T-helper 1 cell (primary cell): Measurements from ENCODE around the gene MEG3.

ENCODE experiments used
- DNase-seq, 5 donors: peaks; one replicate each; pipeline ENCODE4 v3.0.0-alpha.2; 2012 to 2020

MEG3 gene

DNA sequence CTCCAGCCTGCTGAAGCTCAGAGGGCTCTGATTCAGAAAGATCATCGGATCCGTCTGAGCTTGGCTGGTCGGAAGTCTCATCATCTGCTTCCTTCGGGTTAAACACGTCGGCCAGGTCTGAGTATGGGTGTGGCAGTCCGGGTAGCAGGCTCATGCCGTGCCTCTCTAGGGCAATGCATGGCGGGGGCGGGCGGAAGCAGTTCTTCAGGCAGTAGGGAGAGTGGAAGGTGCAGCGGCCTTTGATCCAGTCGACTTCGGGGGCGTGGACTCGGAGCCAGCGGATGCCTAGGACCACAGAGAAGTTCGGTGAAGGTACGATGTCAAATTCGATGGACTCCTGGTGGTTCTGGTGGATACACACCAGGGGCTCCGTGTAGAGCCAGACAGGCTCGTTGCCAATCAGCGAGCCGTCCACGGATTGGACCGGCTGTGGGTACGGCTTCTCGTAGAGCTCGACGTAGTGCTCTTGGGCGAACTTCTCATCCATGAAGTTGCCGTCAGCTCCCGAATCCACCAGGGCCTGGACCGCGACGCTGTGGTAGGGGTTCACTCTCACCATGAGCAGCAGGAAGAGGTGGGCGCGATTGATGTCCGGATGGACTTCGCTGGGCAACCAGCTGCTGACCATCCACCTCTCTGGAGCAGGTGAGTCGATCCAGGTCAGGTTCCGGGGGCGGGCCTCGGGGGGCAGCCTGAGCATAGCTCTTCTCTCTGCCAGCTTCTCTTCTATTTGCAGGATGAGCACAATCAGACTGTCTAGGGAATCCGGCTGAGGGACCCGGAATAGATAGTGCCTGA, 57.3 kb downstream of the MEG3 start:
- DNase-seq = no peak

DNA sequence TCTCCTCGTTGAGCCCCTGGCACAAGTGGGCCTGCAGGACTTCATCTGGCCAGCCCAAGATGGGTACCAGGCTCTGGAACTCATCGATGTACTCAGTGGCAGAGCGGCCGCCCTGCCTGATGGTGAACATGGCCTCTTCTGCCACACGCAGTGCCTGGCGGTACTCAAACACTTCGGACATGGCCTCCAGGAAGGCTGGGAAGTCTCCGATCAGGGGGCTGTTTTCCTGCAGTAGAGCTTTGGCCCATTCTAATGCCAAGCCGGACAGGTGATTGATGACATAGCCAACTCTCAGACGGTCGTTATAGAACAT, 57.8 kb downstream of the MEG3 start:
- DNase-seq = no peak

- no peak for DNase-seq
These were observed 58.5 kb downstream of the MEG3 start for GRCh38 chr14:100884456-100884855.

- no peak for DNase-seq
These were observed 59.3 kb downstream of the MEG3 start for GRCh38 chr14:100885196-100885595.

GRCh38 chr14:100885617-100886016, 59.7 kb downstream of the MEG3 start:
- DNase-seq = no peak

DNA sequence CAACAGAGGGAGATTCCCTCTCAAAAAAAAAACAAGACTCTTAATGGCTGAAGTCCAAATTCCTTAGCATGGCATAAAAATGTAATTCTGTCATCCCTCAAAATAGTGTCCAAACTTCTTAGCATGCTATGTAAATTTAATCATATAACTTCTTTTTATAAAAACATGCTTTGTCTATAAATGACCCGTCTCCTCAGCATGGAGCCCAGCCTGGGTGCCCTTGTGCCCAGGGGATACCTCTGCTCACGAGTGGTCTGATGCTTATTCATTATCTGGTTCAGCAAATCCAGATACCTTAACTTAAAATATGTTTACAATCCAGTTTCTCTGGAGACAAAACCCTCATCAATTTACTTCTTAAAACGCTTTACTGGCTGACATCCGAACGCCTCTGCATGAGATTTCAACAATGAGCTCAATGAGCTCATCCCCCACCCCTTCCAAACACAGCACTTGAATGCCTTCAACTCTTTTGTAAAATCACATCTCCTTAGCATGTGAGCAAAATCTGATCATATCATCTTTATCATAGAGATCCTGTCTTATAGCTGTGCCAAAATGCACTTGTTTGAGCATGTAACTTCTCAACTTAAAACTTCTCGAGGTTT, 61.9 kb downstream of the MEG3 start:
- DNase-seq = no peak

- no peak for DNase-seq
These were observed 62.9 kb downstream of the MEG3 start for GRCh38 chr14:100888789-100889315.

- no peak for DNase-seq
These were observed 63.7 kb downstream of the MEG3 start for GRCh38 chr14:100889641-100890040.

- DNase-seq = no peak
These were observed 64.3 kb downstream of the MEG3 start for GRCh38 chr14:100890061-100890850.

GRCh38 chr14:100891051-100891450, 65.1 kb downstream of the MEG3 start:
- no peak for DNase-seq

DNA sequence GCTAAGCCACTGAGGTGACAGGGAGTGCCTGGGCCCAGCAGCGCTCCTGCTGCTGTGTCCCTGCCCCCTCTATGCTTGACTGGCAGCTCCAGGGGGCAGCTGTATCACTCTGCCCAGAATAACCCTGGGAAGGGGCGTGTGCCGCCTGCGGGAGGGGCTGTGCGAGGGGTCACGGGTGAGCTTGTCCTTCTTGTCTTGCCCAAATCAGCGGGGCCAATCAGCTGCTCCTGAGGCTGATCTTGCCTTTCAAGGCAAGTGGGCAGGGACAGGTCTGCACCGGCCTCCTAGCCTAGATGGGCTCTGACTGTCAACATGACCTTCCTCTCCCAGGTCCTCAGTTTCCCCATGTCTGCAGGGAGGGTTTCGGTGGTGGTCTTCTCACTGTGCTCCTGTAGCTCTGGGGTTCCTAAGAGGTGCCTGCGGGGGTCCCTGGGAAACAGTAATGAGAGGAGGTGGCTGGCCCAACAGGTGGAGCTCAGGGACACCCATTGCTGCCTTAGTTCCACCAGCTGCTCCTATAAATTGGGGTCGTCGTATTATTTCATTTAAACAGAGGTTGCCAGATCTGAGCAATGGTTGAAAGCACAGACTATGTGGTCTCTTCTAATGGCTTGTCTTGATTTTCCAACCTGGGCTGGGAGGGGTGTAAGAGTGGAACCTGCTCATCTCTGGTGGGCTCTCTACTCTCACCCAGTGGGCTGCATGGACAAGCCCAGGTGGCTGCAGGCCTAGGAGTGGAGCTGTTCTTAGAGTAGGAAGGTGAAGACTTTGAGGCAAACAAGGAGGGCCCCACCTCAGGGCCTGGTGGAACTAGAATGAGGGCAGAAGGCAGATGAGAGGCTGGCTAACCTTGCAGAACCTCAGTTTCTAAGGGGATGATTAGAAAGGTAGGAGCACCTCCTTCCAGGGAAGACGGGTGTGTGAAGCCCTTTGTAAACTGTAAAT, 65.9 kb downstream of the MEG3 start:
- no peak for DNase-seq

- no peak for DNase-seq
These were observed 66.7 kb downstream of the MEG3 start for GRCh38 chr14:100892496-100893227.

DNA sequence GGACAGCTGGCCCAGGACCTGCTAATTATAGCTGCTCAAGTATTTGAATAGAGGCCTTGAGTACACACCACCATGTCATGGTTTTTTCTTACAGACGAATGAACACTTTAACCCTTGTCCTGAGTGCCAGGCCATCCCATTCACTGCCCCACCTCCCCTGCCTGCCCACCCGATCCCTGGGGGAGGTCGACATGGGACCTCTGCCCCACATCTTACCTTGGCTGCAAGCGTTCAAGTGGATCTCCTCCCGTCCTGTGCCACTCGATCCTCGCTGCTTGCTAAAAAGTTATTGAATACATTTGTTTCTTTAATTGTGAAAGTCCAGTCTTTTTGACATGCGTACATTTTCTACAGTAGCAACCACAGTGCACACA, 67.3 kb downstream of the MEG3 start:
- no peak for DNase-seq

DNA sequence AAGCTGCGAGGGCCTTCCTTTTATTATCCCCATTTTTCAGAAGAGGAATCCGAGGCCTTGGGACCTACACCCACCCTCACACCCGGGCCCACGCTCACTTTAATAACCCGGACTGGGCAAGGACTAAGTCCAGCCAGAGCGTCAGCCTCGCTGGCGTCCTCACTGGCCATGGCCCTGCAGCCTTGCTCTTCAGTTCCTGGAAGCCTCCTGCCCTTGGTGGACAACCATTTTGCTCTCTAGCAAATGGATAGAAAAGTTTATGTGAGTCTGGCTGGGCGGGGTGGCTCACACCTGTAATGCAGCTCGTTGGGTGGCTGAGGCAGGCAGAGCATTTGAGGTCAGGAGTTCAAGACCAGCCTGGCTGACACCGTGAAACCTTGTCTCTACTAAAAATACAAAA, 67.8 kb downstream of the MEG3 start:
- DNase-seq = no peak

DNA sequence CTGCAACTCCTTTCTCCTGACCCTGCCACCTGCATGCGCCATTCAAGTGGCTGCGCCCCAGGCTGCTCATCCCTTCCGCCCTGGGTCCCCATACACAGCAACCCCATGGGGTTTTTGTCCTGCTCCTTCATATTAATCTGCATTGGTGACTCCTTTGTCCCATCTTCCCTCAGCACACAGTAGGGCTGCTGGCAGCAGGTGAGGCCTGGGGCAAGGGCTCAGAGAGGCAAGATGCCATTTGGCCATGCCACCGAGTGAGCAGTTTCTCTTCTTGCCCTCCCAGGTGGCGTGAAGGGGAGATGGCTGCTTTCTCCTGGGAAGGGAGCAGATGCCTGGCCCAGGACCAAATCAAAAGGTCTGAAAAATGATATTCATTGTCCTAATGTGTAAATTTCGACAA, 68.5 kb downstream of the MEG3 start:
- no peak for DNase-seq

DNA sequence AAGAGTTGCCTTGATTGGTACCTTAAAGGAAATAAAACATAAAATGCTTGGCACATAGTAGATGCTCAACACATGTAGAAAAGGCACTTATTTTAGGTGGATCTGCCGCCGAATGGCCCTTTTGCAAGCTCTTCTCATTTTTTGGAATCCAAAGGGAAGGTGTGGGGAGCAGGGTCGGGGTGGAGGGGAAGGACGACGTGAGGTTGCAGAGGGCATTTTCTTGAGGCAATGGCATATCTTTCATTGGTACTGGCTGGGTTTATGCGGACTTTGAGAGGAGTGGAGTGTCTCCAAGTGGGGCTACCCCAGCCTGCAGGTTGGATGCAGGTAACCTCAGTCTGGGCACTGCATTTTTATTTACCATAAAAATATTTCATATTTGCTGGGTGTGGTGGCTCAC, 69.5 kb downstream of the MEG3 start:
- DNase-seq = no peak

DNA sequence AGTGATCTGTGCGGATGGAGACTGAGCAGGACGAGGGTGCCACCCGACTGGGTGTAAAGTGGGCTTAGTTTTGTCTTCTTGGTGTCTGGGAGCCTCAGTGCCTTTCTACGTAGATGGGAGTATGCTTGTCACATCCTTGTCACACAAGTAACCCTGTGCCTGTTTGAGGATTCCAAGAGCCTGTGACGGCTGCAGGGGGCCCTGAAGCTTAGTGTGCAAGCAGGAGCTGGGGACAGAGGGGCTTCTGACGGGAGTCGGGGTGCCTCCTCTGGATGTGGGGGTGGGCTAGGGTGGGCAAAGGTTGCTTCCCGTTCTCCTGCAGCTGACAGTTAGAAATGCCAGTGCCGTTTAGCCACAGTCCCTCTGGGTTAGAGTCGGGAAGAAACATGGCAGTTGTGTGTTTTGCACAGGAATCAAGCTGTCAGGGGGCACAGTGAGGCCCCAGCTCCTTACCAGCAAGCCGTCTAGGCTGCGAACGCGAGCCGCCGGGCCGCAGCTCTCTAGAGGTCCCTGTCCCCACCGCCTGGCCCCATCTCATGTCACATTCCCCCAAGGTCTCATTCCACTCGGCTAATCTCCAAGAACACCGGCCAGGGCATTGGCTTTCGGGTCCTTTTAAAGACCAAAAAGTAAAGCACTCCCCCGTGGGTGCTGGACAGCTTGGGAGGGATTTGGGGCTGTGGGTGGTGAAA, 70.6 kb downstream of the MEG3 start:
- no peak for DNase-seq

GRCh38 chr14:100898465-100898864, 72.5 kb downstream of the MEG3 start:
- DNase-seq = no peak

DNA sequence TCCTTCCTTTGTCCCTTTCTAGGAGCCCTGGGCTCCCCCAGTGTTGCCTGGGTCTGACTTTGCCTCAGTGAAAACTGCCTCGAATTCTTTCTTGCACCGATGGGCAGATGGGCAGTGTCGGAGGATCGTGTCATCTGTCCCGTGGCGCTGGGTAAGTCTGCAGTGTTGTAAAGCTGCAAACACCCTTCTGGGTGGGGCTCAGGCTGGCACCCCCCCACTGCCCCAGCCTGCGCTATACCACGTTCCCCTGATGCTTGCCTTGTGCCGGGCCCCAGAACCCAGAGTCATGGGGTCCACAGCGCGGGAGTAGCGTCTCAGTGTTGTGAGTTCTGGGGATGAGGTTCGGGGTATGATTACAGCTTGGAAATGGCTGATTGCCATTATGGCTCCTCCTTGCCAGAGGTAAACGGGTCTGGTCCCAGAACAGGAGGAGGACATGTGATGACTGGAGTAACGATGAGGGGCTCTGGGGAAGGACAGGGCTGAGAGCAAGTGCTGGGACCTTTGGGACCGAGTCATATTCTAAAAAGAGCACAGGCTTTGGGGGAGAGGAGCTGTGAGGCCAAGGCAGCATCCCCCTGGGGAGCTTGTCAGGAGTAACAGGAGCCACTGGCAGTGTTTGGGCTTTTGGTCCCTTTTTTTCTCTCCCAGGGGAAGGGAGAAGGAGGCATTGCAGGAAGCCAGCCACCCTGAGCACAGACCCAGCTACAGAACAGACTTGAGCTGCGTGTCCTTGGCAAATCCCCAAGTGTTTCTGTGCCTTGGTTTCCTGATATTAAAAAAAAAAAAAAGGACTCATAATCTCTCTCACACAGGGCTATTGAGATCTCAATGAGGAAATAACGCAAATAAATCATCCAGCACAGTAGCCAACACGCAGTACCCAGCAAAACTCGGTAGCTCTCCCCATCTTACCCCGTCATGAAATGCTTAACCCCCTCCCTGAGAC, 73.3 kb downstream of the MEG3 start:
- DNase-seq = no peak
